Pancreas (tissue), 10 donors: ENCODE measurements around the gene CD44. TPM values are rescaled to one million over a fixed set of nuclear protein-coding genes. Genes with fewer than 3 reads are reported as not detected.

ENCODE experiments used
- ATAC-seq, 4 donors: fragments of 200-7000 bp; cut with Tn5 transposase; one replicate each; pipeline versions ENCODE4 v1.8.0 to v1.9.1; 2020; ENCODE audit warnings: mild to moderate bottlenecking in 4 of 4, moderate library complexity in 4 of 4
- DNase-seq, 6 donors: peaks; one replicate each; pipeline ENCODE4 v3.0.0-alpha.2; 2020
- FAIRE-seq: peaks from 2 replicates; lab custom pipeline; 2012; peaks lifted over from hg19 to GRCh38; lab: Jason Lieb, UNC
- H3K27ac ChIP-seq, 4 donors: fragments of 200-600 bp; sonication (generic); 1 replicate in 3 of 4; 2 replicates in 1 of 4; pipeline versions ENCODE4 v1.5.0 to v1.8.0; 2020
- H3K27me3 ChIP-seq, 4 donors: fragments of 200-600 bp; one replicate each; pipeline ENCODE4 v1.8.0; 2021
- H3K36me3 ChIP-seq, 3 donors: fragments of 200-600 bp; sonication (generic) in 1 of 3; one replicate each; pipeline versions ENCODE4 v1.5.0 to v1.8.0; 2020 to 2021
- H3K4me1 ChIP-seq, 3 donors: fragments of 200-600 bp; one replicate each; pipeline ENCODE4 v1.8.0; 2021
- H3K4me3 ChIP-seq, 4 donors: fragments of 200-600 bp; sonication (generic) in 2 of 4; one replicate each; pipeline versions ENCODE4 v1.5.0 to v1.8.0; 2020 to 2021
- H3K9me3 ChIP-seq, 4 donors: fragments of 200-600 bp; one replicate each; pipeline ENCODE4 v1.8.0; 2021
- CTCF ChIP-seq, 4 donors: fragments of 200-600 bp; sonication (generic) in 3 of 4; IDR thresholded peaks; one replicate each; pipeline versions ENCODE4 v1.5.0 to v1.8.0; 2021; ENCODE audit warnings: antibody characterized with exemption in 4 of 4
- WGBS, 2 donors: extraction: QIAGEN DNeasy Blood & Tissue Kit; methylation state at CpG; one replicate each; pipeline ENCODE4 v1.1.7; 2013; 5-methylcytosine and 5-hydroxymethylcytosine counted together
- intact Hi-C, 3 donors: fragments of 100-400 bp; cut with DNase I; formaldehyde crosslinking; loops; one replicate each; pipeline versions ENCODE4 v1.11.1 to v1.14.2; 2022
- polyA plus RNA-seq, 2 donors: library from polyadenylated mRNA; stranded (reverse); fragments of 200-250 nt; gene quantifications; one replicate each; pipeline ENCODE4 v1.2.3, GENCODE V29; 2013
- total RNA-seq, 6 donors: library from RNA; stranded (reverse); fragmentation: NEBNext Ultra II Directional in 4 of 6; extraction: Animal tissue kit (Norgen Biotek cat#: 25700) in 4 of 6; gene quantifications; one replicate each; pipeline versions ENCODE4 v1.2.1 to v1.2.4, GENCODE V29; 2021 to 2023
- donor health status: healthy with polysubstance abuse.
- donor health status: DM: no; HTN: no; CAD: no; lungs with moderate emphysema.
- donor health status: DM: no; HTN: no; CAD: no.
- donor health status: control.
- donor health status: control.
- donor health status: Bipolar disorder and iron deficiency.
- donor health status: DM: yes; HTN: yes; CAD: no.
- donor health status: DM: no; HTN: no; CAD: no.
- donor health status: DM: no; HTN: no; CAD: no.
- donor health status: DM: yes; HTN: yes; CAD: no.

CD44 gene
- total and polyA plus RNA-seq, 8 donors, result 133 to 677 (median 375) TPM

GRCh38 chr11:35207471-35208403 lies 68.8 kb downstream of the CD44 start:
- Histone ChIP-seq H3K9me3 (no peaks in the 10 kb centered on the region), H3K27ac (no peak overlapping the region), H3K4me1 (peaks cover 7 to 14% (median 12%) of the 10 kb centered on the region in 3 donors), H3K27me3 (no peaks in the 10 kb centered on the region), H3K36me3 (peaks cover 0 to 8% (median 6%) of the 10 kb centered on the region in 3 donors), H3K4me3 (no peak overlapping the region)
- no peak for DNase-seq
- intact Hi-C loops, result no loop called here
- ATAC-seq, result no peak
- no peak for FAIRE-seq
- 92 to 93% methylated on average over 10 of the region's 10 CpGs for WGBS, 2 donors
- no peak for TF ChIP-seq CTCF (IDR thresholded peaks at IDR 0.05)

GRCh38 chr11:35208795-35209194 lies 69.8 kb downstream of the CD44 start:
- no peak for TF ChIP-seq CTCF (IDR thresholded peaks at IDR 0.05)
- DNase-seq, result no peak
- intact Hi-C loops, result no loop called here

GRCh38 chr11:35210876-35211546 lies 72.0 kb downstream of the CD44 start:
- peaks cover 0 to 8% (median 8%) of the 10 kb centered on the region in 3 donors for H3K4me1 ChIP-seq
- WGBS, 2 donors, result 39 to 44% methylated on average over 3 of the region's 3 CpGs
- intact Hi-C loops, result no loop called here
- H3K9me3 ChIP-seq, result no peaks in the 10 kb centered on the region
- DNase-seq, result no peak
- TF ChIP-seq CTCF (IDR thresholded peaks at IDR 0.05), result no peak
- ATAC-seq, result peak in 3 of 4 donors; percentile 32 to 53 (median 47)
- FAIRE-seq, result no peak
- no peak overlapping the region for H3K4me3 ChIP-seq
- peaks cover 0 to 18% (median 7%) of the 10 kb centered on the region in 3 donors for H3K36me3 ChIP-seq
- H3K27me3 ChIP-seq, result no peaks in the 10 kb centered on the region
- no peak overlapping the region for H3K27ac ChIP-seq

More at GRCh38 chr11:35208795-35209194, 69.8 kb downstream of the CD44 start:
- no peak for ATAC-seq
- FAIRE-seq, result no peak
- Histone ChIP-seq H3K4me1 (peaks cover 7 to 14% (median 12%) of the 10 kb centered on the region in 3 donors), H3K27me3 (no peaks in the 10 kb centered on the region), H3K36me3 (peaks cover 0 to 8% (median 6%) of the 10 kb centered on the region in 3 donors), H3K4me3 (no peak overlapping the region), H3K9me3 (no peaks in the 10 kb centered on the region), H3K27ac (no peak overlapping the region)
- WGBS, 2 donors, result 79 to 82% methylated on average over 4 of the region's 4 CpGs

GRCh38 chr11:35211952-35212351 lies 73.0 kb downstream of the CD44 start:
- H3K9me3 ChIP-seq, result no peaks in the 10 kb centered on the region
- H3K27ac ChIP-seq, result peak overlapping the region in 2 of 4 donors; percentile 5 to 10
- intact Hi-C loops, result no loop called here
- WGBS, 2 donors, result 86 to 90% methylated on average over 3 of the region's 3 CpGs
- peaks cover 0 to 18% (median 7%) of the 10 kb centered on the region in 3 donors for H3K36me3 ChIP-seq
- ATAC-seq (peak in 2 of 4 donors; percentile 35 to 36), FAIRE-seq (no peak), DNase-seq (no peak)
- no peak overlapping the region for H3K4me3 ChIP-seq
- peaks cover 0 to 16% (median 16%) of the 10 kb centered on the region in 3 donors for H3K4me1 ChIP-seq
- no peaks in the 10 kb centered on the region for H3K27me3 ChIP-seq
- no peak for TF ChIP-seq CTCF (IDR thresholded peaks at IDR 0.05)
